CD8-positive, alpha-beta memory T cell (primary cell): ENCODE results near the gene STXBP3. TPM values are rescaled to one million over a fixed set of nuclear protein-coding genes. Genes with fewer than 3 reads are reported as not detected.
A peak's percentile ranks its signal among the peaks of the same experiment; 100 is the strongest.
"Not testable (repeated sequence)": the region's sequence is repeated elsewhere in the genome, so short reads cannot be mapped to it uniquely, and the experiment has no call there.

Experiments
- CTCF ChIA-PET: fragments of 350-600 bp; sonication (Branson Sonifier 250); formaldehyde crosslinking; loops from one replicate; lab custom pipeline; 2021; ENCODE audit warnings: antibody characterized with exemption; lab: Charles Lee
- POLR2A ChIA-PET: fragments of 350-600 bp; sonication (Branson Sonifier 250); formaldehyde crosslinking; loops from one replicate; lab custom pipeline; 2021; ENCODE audit warnings: antibody characterized with exemption; lab: Charles Lee
- DNase-seq, 5 donors: peaks; one replicate each; pipeline versions ENCODE4 v3.0.0 to v3.0.0-alpha.2; 2020 to 2022; ENCODE audit warnings: mixed read lengths in 1 of 5
- H3K27ac ChIP-seq: one replicate; pipeline ENCODE4 v1.7.0; 2013; ENCODE audit warnings: low read depth, mild to moderate bottlenecking, low read length, moderate library complexity
- H3K27me3 ChIP-seq: 2 replicates; pipeline ENCODE4 v1.7.0; 2013; ENCODE audit warnings: low read length, mild to moderate bottlenecking; ENCODE audit not compliant: insufficient read depth, poor library complexity, severe bottlenecking
- H3K36me3 ChIP-seq: 2 replicates; pipeline ENCODE4 v1.7.0; 2013; ENCODE audit warnings: mild to moderate bottlenecking, low read length, moderate library complexity; ENCODE audit not compliant: insufficient read depth
- H3K4me1 ChIP-seq: 2 replicates; pipeline ENCODE4 v1.7.0; 2013; ENCODE audit warnings: mild to moderate bottlenecking, low read length, moderate library complexity; ENCODE audit not compliant: insufficient read depth
- H3K4me3 ChIP-seq: 2 replicates; pipeline ENCODE4 v1.7.0; 2013; ENCODE audit warnings: mild to moderate bottlenecking, low read length
- H3K9me3 ChIP-seq: 2 replicates; pipeline ENCODE4 v1.7.0; 2013; ENCODE audit warnings: mild to moderate bottlenecking, low read length
- H3K27ac Mint-ChIP-seq, 8 donors: one replicate each; pipeline ENCODE4 v1.8.0; 2020 to 2021; ENCODE audit warnings: mixed read lengths in 8 of 8, mild to moderate bottlenecking in 6 of 8, inconsistent platforms in 3 of 8, moderate library complexity in 3 of 8
- H3K27me3 Mint-ChIP-seq, 2 donors: one replicate each; pipeline ENCODE4 v1.8.0; 2020 to 2021; ENCODE audit warnings: mixed read lengths in 2 of 2, mild to moderate bottlenecking in 1 of 2, moderate library complexity in 1 of 2
- H3K36me3 Mint-ChIP-seq, 3 donors: one replicate each; pipeline ENCODE4 v1.8.0; 2020 to 2021; ENCODE audit warnings: mixed read lengths in 3 of 3, inconsistent platforms in 1 of 3, mild to moderate bottlenecking in 1 of 3
- H3K4me1 Mint-ChIP-seq, 3 donors: one replicate each; pipeline ENCODE4 v1.8.0; 2020 to 2021; ENCODE audit warnings: mixed read lengths in 3 of 3, inconsistent platforms in 1 of 3, mild to moderate bottlenecking in 1 of 3
- H3K4me3 Mint-ChIP-seq, 7 donors: one replicate each; pipeline ENCODE4 v1.8.0; 2020 to 2021; ENCODE audit warnings: mixed read lengths in 7 of 7, mild to moderate bottlenecking in 6 of 7, moderate library complexity in 4 of 7, inconsistent platforms in 2 of 7
- H3K9me3 Mint-ChIP-seq, 5 donors: one replicate each; pipeline ENCODE4 v1.8.0; 2020 to 2022; ENCODE audit warnings: mixed read lengths in 5 of 5, mild to moderate bottlenecking in 3 of 5, moderate library complexity in 2 of 5, inconsistent platforms in 1 of 5
- polyA plus RNA-seq: library from polyadenylated mRNA; unstranded; fragments of 300-500 nt; fragmentation: Illumina TruSeq; gene quantifications from one replicate; pipeline ENCODE4 v1.2.3, GENCODE V29; 2021
- total RNA-seq, 2 experiments: library from RNA; stranded (reverse); gene quantifications; one replicate each; pipeline ENCODE4 v1.2.3, GENCODE V29; 2021

STXBP3 gene
- 10 to 100 TPM; 43.2 to 43.3 TPM for total RNA-seq
- 54.8 TPM for polyA plus RNA-seq

- Histone ChIP-seq H3K4me3 (peak within 1 kb of the TSS; percentile 68), H3K9me3 (no peaks in the 10 kb centered on the region), H3K4me1 (peaks cover 29% of the 10 kb centered on the region), H3K27me3 (no peaks in the 10 kb centered on the region), H3K27ac (peak within 1 kb of the TSS; percentile 87), H3K36me3 (no peaks in the 10 kb centered on the region)
- Mint-ChIP-seq H3K27me3 (peaks cover 0 to 5% of the 10 kb centered on the region in 2 donors), H3K4me3 (peak within 1 kb of the TSS; percentile 91 to 99 (median 93)), H3K9me3 (no peaks in the 10 kb centered on the region), H3K36me3 (peaks cover 0 to 21% (median 8%) of the 10 kb centered on the region in 3 donors), H3K4me1 (peaks cover 35 to 46% (median 42%) of the 10 kb centered on the region in 3 donors), H3K27ac (peak within 1 kb of the TSS; percentile 92 to 100 (median 99))
- CTCF ChIA-PET = interaction anchor here (1.2 to 1.3 kb wide), 2 partner anchors 54 to 100 kb away, joined by 3 to 6 read pairs; no protein-coding TSS in a partner anchor
- peak; percentile 99 to 100 (median 100) for DNase-seq
- POLR2A ChIA-PET = interaction anchor here (2.8 kb wide), 1 partner anchor 54 kb away, joined by 15 read pairs; the partner anchor contains the start of gene PRPF38B
These were observed at the start of gene STXBP3 for GRCh38 chr1:108746382-108747170. STXBP3 (plus strand) TSS chr1:108746674; CDS start chr1:108746738, 64 bp downstream.

- peaks cover 21 to 74% (median 34%) of the 10 kb centered on the region in 3 donors for H3K36me3 Mint-ChIP-seq
- Histone ChIP-seq H3K27me3 (no peaks in the 10 kb centered on the region), H3K27ac (no peak overlapping the region), H3K4me1 (peaks cover 63% of the 10 kb centered on the region), H3K4me3 (no peak overlapping the region), H3K36me3 (peaks cover 50% of the 10 kb centered on the region), H3K9me3 (no peaks in the 10 kb centered on the region)
- no peak for DNase-seq
- H3K9me3 Mint-ChIP-seq = no peaks in the 10 kb centered on the region
- no peaks in the 10 kb centered on the region for H3K27me3 Mint-ChIP-seq
- CTCF ChIA-PET = no interaction called here
- POLR2A ChIA-PET = interaction anchor here (1.4 kb wide), 1 partner anchor 53 kb away, joined by 3 read pairs; no protein-coding TSS in a partner anchor
- H3K27ac Mint-ChIP-seq = peak overlapping the region; percentile 70 to 95 (median 91)
- peak overlapping the region; percentile 56 to 85 (median 74) for H3K4me3 Mint-ChIP-seq
- H3K4me1 Mint-ChIP-seq = peaks cover 58 to 93% (median 84%) of the 10 kb centered on the region in 3 donors
These were observed 46.8 kb upstream of the STXBP3 start for GRCh38 chr1:108699375-108700332.

GRCh38 chr1:108701176-108701849 lies 45.2 kb upstream of the STXBP3 start:
- Histone ChIP-seq H3K4me3 (no peak overlapping the region), H3K36me3 (peaks cover 40% of the 10 kb centered on the region), H3K4me1 (peaks cover 59% of the 10 kb centered on the region), H3K9me3 (no peaks in the 10 kb centered on the region), H3K27me3 (no peaks in the 10 kb centered on the region), H3K27ac (no peak overlapping the region)
- H3K36me3 Mint-ChIP-seq = peaks cover 15 to 61% (median 30%) of the 10 kb centered on the region in 3 donors
- H3K4me1 Mint-ChIP-seq = peaks cover 59 to 94% (median 85%) of the 10 kb centered on the region in 3 donors
- POLR2A ChIA-PET = interaction anchor here (9.5 kb wide), 1 partner anchor 8 kb away, joined by 65 read pairs; the partner anchor contains the start of gene PRPF38B
- no peak overlapping the region for H3K4me3 Mint-ChIP-seq
- H3K27me3 Mint-ChIP-seq = no peaks in the 10 kb centered on the region
- DNase-seq = no peak
- H3K27ac Mint-ChIP-seq = peak overlapping the region in 3 of 8 donors; percentile 50 to 94 (median 61)
- CTCF ChIA-PET = no interaction called here
- H3K9me3 Mint-ChIP-seq = no peaks in the 10 kb centered on the region

GRCh38 chr1:108702109-108702508 lies 44.4 kb upstream of the STXBP3 start:
- POLR2A ChIA-PET = interaction anchor here (9.5 kb wide), 1 partner anchor 9 kb away, joined by 65 read pairs; the partner anchor contains the start of gene PRPF38B

GRCh38 chr1:108703939-108704338 lies 42.5 kb upstream of the STXBP3 start:
- H3K27me3 Mint-ChIP-seq = no peaks in the 10 kb centered on the region
- H3K4me1 Mint-ChIP-seq = peaks cover 50 to 73% (median 64%) of the 10 kb centered on the region in 3 donors
- ChIA-PET POLR2A (interaction anchor here (9.5 kb wide), 1 partner anchor 10 kb away, joined by 65 read pairs; the partner anchor contains the start of gene PRPF38B), CTCF (interaction anchor here (1.7 kb wide), 1 partner anchor 57 kb away, joined by 6 read pairs; no protein-coding TSS in a partner anchor)
- H3K27ac Mint-ChIP-seq = peak overlapping the region; percentile 83 to 96 (median 93)
- H3K27ac ChIP-seq = peak overlapping the region; percentile 65
- peaks cover 13% of the 10 kb centered on the region for H3K36me3 ChIP-seq
- DNase-seq = peak in 2 of 5 donors; percentile 37 to 54
- no peaks in the 10 kb centered on the region for H3K9me3 Mint-ChIP-seq
- H3K4me1 ChIP-seq = peaks cover 43% of the 10 kb centered on the region
- no peaks in the 10 kb centered on the region for H3K27me3 ChIP-seq
- H3K9me3 ChIP-seq = no peaks in the 10 kb centered on the region
- peak overlapping the region; percentile 6 for H3K4me3 ChIP-seq
- H3K36me3 Mint-ChIP-seq = peaks cover 8 to 34% (median 15%) of the 10 kb centered on the region in 3 donors
- peak overlapping the region; percentile 64 to 78 (median 72) for H3K4me3 Mint-ChIP-seq

More at GRCh38 chr1:108702109-108702508, 44.4 kb upstream of the STXBP3 start:
- Histone ChIP-seq H3K4me1 (peaks cover 52% of the 10 kb centered on the region), H3K36me3 (peaks cover 32% of the 10 kb centered on the region)
- CTCF ChIA-PET = interaction anchor here (1.3 to 1.7 kb wide), 2 partner anchors 10 to 141 kb away, joined by 5 read pairs; partner anchors contain the start of genes EEIG2 and PRPF38B
- not testable (repeated sequence) for DNase-seq, H3K9me3 ChIP-seq, H3K9me3 Mint-ChIP-seq, H3K27ac ChIP-seq, H3K4me3 ChIP-seq, H3K27me3 Mint-ChIP-seq, H3K27me3 ChIP-seq, H3K4me3 Mint-ChIP-seq
- peak overlapping the region in 7 of 8 donors; percentile 43 to 96 (median 66) for H3K27ac Mint-ChIP-seq
- H3K4me1 Mint-ChIP-seq = peaks cover 54 to 86% (median 77%) of the 10 kb centered on the region in 3 donors
- H3K36me3 Mint-ChIP-seq = peaks cover 15 to 53% (median 29%) of the 10 kb centered on the region in 3 donors

GRCh38 chr1:108704496-108704895 lies 42.0 kb upstream of the STXBP3 start:
- no peaks in the 10 kb centered on the region for H3K27me3 Mint-ChIP-seq
- ChIA-PET POLR2A (interaction anchor here (9.5 kb wide), 1 partner anchor 11 kb away, joined by 65 read pairs; the partner anchor contains the start of gene PRPF38B), CTCF (interaction anchor here (1.3 to 1.7 kb wide), 3 partner anchors 12 to 194 kb away, joined by 3 to 11 read pairs (median 6); partner anchors contain the start of gene PRPF38B)
- no peaks in the 10 kb centered on the region for H3K9me3 ChIP-seq
- no peak overlapping the region for H3K4me3 ChIP-seq
- peak overlapping the region in 2 of 7 donors; percentile 71 to 72 for H3K4me3 Mint-ChIP-seq
- no peaks in the 10 kb centered on the region for H3K27me3 ChIP-seq
- peaks cover 43% of the 10 kb centered on the region for H3K4me1 ChIP-seq
- no peak for DNase-seq
- peaks cover 48 to 72% (median 63%) of the 10 kb centered on the region in 3 donors for H3K4me1 Mint-ChIP-seq
- H3K27ac Mint-ChIP-seq = peak overlapping the region; percentile 83 to 96 (median 93)
- peak overlapping the region; percentile 11 for H3K27ac ChIP-seq
- peaks cover 8% of the 10 kb centered on the region for H3K36me3 ChIP-seq
- H3K9me3 Mint-ChIP-seq = no peaks in the 10 kb centered on the region
- peaks cover 3 to 29% (median 10%) of the 10 kb centered on the region in 3 donors for H3K36me3 Mint-ChIP-seq
